ENCODE data around the gene ITPR2.
A peak's percentile ranks its signal among the peaks of the same experiment; 100 is the strongest.
"Not testable (repeated sequence)": the region's sequence is repeated elsewhere in the genome, so short reads cannot be mapped to it uniquely, and the experiment has no call there.

ITPR2 gene

GRCh38 chr12:26694402-26694801 lies 138.6 kb downstream of the ITPR2 start:
- no peak for ATAC-seq (replicated peaks)
- H3K9me3 Mint-ChIP-seq = no peaks in the 10 kb centered on the region
- no peak for DNase-seq
- no peak overlapping the region for H3K27ac Mint-ChIP-seq
- H3K4me3 Mint-ChIP-seq = no peak overlapping the region
- H3K4me1 Mint-ChIP-seq (ENCODE audit: low read depth in 2 of 2) = peaks cover 0 to 5% of the 10 kb centered on the region in 2 donors
- H3K36me3 Mint-ChIP-seq (ENCODE audit: insufficient read depth) = peaks cover 12% of the 10 kb centered on the region
- H3K27me3 Mint-ChIP-seq = no peaks in the 10 kb centered on the region

- Mint-ChIP-seq H3K4me3 (no peak overlapping the region), H3K9me3 (no peaks in the 10 kb centered on the region), H3K36me3 (ENCODE audit: insufficient read depth) (peaks cover 12% of the 10 kb centered on the region), H3K27ac (no peak overlapping the region), H3K27me3 (no peaks in the 10 kb centered on the region), H3K4me1 (ENCODE audit: low read depth in 2 of 2) (peaks cover 0 to 5% of the 10 kb centered on the region in 2 donors)
- ATAC-seq (replicated peaks) (no peak), DNase-seq (no peak)
These were observed 140.6 kb downstream of the ITPR2 start for GRCh38 chr12:26692407-26692806.

- Mint-ChIP-seq H3K27me3 (no peaks in the 10 kb centered on the region), H3K36me3 (ENCODE audit: insufficient read depth) (peaks cover 16% of the 10 kb centered on the region), H3K9me3 (no peaks in the 10 kb centered on the region), H3K4me1 (ENCODE audit: low read depth in 2 of 2) (no peaks in the 10 kb centered on the region), H3K4me3 (no peak overlapping the region), H3K27ac (no peak overlapping the region)
- ATAC-seq (replicated peaks) (no peak), DNase-seq (no peak)
These were observed 141.6 kb downstream of the ITPR2 start for GRCh38 chr12:26691234-26691970.

- no peaks in the 10 kb centered on the region for H3K9me3 Mint-ChIP-seq
- no peak for DNase-seq
- ATAC-seq (replicated peaks) = no peak
- peaks cover 17% of the 10 kb centered on the region for H3K36me3 Mint-ChIP-seq (ENCODE audit: insufficient read depth)
- H3K27ac Mint-ChIP-seq = no peak overlapping the region
- H3K4me1 Mint-ChIP-seq (ENCODE audit: low read depth in 2 of 2) = no peaks in the 10 kb centered on the region
- no peaks in the 10 kb centered on the region for H3K27me3 Mint-ChIP-seq
- H3K4me3 Mint-ChIP-seq = no peak overlapping the region
These were observed 142.4 kb downstream of the ITPR2 start for GRCh38 chr12:26690601-26691000.

- no peaks in the 10 kb centered on the region for H3K9me3 Mint-ChIP-seq
- H3K4me1 Mint-ChIP-seq (ENCODE audit: low read depth in 2 of 2) = no peaks in the 10 kb centered on the region
- ATAC-seq (replicated peaks) (no peak), DNase-seq (no peak)
- no peak overlapping the region for H3K27ac Mint-ChIP-seq
- H3K36me3 Mint-ChIP-seq (ENCODE audit: insufficient read depth) = peaks cover 19% of the 10 kb centered on the region
- H3K27me3 Mint-ChIP-seq = no peaks in the 10 kb centered on the region
- no peak overlapping the region for H3K4me3 Mint-ChIP-seq
These were observed 143.6 kb downstream of the ITPR2 start for GRCh38 chr12:26689281-26689841.

GRCh38 chr12:26688344-26688904 lies 144.6 kb downstream of the ITPR2 start:
- H3K36me3 Mint-ChIP-seq (ENCODE audit: insufficient read depth) = peaks cover 14% of the 10 kb centered on the region
- DNase-seq = no peak
- no peak overlapping the region for H3K4me3 Mint-ChIP-seq
- ATAC-seq (replicated peaks) = no peak
- H3K27ac Mint-ChIP-seq = no peak overlapping the region
- H3K27me3 Mint-ChIP-seq = no peaks in the 10 kb centered on the region
- no peaks in the 10 kb centered on the region for H3K4me1 Mint-ChIP-seq (ENCODE audit: low read depth in 2 of 2)
- H3K9me3 Mint-ChIP-seq = no peaks in the 10 kb centered on the region

- H3K36me3 Mint-ChIP-seq (ENCODE audit: insufficient read depth) = peaks cover 20% of the 10 kb centered on the region
- no peak for DNase-seq
- H3K9me3 Mint-ChIP-seq = no peaks in the 10 kb centered on the region
- no peaks in the 10 kb centered on the region for H3K4me1 Mint-ChIP-seq (ENCODE audit: low read depth in 2 of 2)
- no peaks in the 10 kb centered on the region for H3K27me3 Mint-ChIP-seq
- H3K4me3 Mint-ChIP-seq = no peak overlapping the region
- ATAC-seq (replicated peaks) = no peak
- no peak overlapping the region for H3K27ac Mint-ChIP-seq
These were observed 146.6 kb downstream of the ITPR2 start for GRCh38 chr12:26686408-26686807.

GRCh38 chr12:26684101-26684500 lies 148.9 kb downstream of the ITPR2 start:
- Mint-ChIP-seq H3K4me1 (ENCODE audit: low read depth in 2 of 2) (no peaks in the 10 kb centered on the region), H3K4me3 (no peak overlapping the region), H3K27ac (no peak overlapping the region), H3K9me3 (no peaks in the 10 kb centered on the region), H3K36me3 (ENCODE audit: insufficient read depth) (peaks cover 21% of the 10 kb centered on the region), H3K27me3 (no peaks in the 10 kb centered on the region)
- DNase-seq (no peak), ATAC-seq (replicated peaks) (no peak)

GRCh38 chr12:26683443-26683842 lies 149.6 kb downstream of the ITPR2 start:
- ATAC-seq (replicated peaks) (no peak), DNase-seq (no peak)
- Mint-ChIP-seq H3K27ac (no peak overlapping the region), H3K36me3 (ENCODE audit: insufficient read depth) (peaks cover 21% of the 10 kb centered on the region), H3K27me3 (no peaks in the 10 kb centered on the region), H3K9me3 (no peaks in the 10 kb centered on the region), H3K4me1 (ENCODE audit: low read depth in 2 of 2) (no peaks in the 10 kb centered on the region), H3K4me3 (no peak overlapping the region)

GRCh38 chr12:26680727-26681455 lies 152.1 kb downstream of the ITPR2 start:
- peaks cover 18% of the 10 kb centered on the region for H3K36me3 Mint-ChIP-seq (ENCODE audit: insufficient read depth)

GRCh38 chr12:26678697-26679660 lies 154.0 kb downstream of the ITPR2 start:
- no peak overlapping the region for H3K4me3 Mint-ChIP-seq
- no peaks in the 10 kb centered on the region for H3K27me3 Mint-ChIP-seq
- no peaks in the 10 kb centered on the region for H3K4me1 Mint-ChIP-seq (ENCODE audit: low read depth in 2 of 2)
- DNase-seq (no peak), ATAC-seq (replicated peaks) (no peak)
- H3K36me3 Mint-ChIP-seq (ENCODE audit: insufficient read depth) = peaks cover 13% of the 10 kb centered on the region
- peak overlapping the region; percentile 26 to 29 for H3K27ac Mint-ChIP-seq
- H3K9me3 Mint-ChIP-seq = no peaks in the 10 kb centered on the region

More at GRCh38 chr12:26680727-26681455, 152.1 kb downstream of the ITPR2 start:
- no peaks in the 10 kb centered on the region for H3K27me3 Mint-ChIP-seq
- peak overlapping the region in 1 of 2 donors; percentile 6 for H3K27ac Mint-ChIP-seq
- DNase-seq (no peak), ATAC-seq (replicated peaks) (no peak)
- H3K9me3 Mint-ChIP-seq = no peaks in the 10 kb centered on the region
- H3K4me3 Mint-ChIP-seq = no peak overlapping the region
- no peaks in the 10 kb centered on the region for H3K4me1 Mint-ChIP-seq (ENCODE audit: low read depth in 2 of 2)

GRCh38 chr12:26671487-26671886 lies 161.5 kb downstream of the ITPR2 start:
- not testable (repeated sequence) for H3K4me3 Mint-ChIP-seq; H3K27me3 Mint-ChIP-seq; DNase-seq; ATAC-seq (replicated peaks); H3K27ac Mint-ChIP-seq; H3K36me3 Mint-ChIP-seq (ENCODE audit: insufficient read depth); H3K9me3 Mint-ChIP-seq
- H3K4me1 Mint-ChIP-seq (ENCODE audit: low read depth in 2 of 2) = peaks cover 0 to 13% of the 10 kb centered on the region in 2 donors

GRCh38 chr12:26668847-26669246 lies 164.1 kb downstream of the ITPR2 start:
- no peak overlapping the region for H3K27ac Mint-ChIP-seq
- DNase-seq (no peak), ATAC-seq (replicated peaks) (no peak)
- peaks cover 0 to 13% of the 10 kb centered on the region in 2 donors for H3K4me1 Mint-ChIP-seq (ENCODE audit: low read depth in 2 of 2)
- no peak overlapping the region for H3K4me3 Mint-ChIP-seq
- peaks cover 13% of the 10 kb centered on the region for H3K36me3 Mint-ChIP-seq (ENCODE audit: insufficient read depth)
- no peaks in the 10 kb centered on the region for H3K27me3 Mint-ChIP-seq
- H3K9me3 Mint-ChIP-seq = no peaks in the 10 kb centered on the region
